HCT116 (cell line): ENCODE results near the gene VSIG10. TPM values are rescaled to one million over a fixed set of nuclear protein-coding genes. Genes with fewer than 3 reads are reported as not detected.

ENCODE experiments used
- ATAC-seq: fragments of 200-7000 bp; cut with Tn5 transposase; 2 replicates; pipeline ENCODE4 v1.9.1; 2020; ENCODE audit warnings: mild to moderate bottlenecking, moderate library complexity
- BruUV-seq: library from RNA; stranded (reverse); fragments of 400-500 nt; replicated peaks from 2 replicates; lab custom pipeline; 2021; lab: Mats Ljungman, UMichigan
- CTCF ChIA-PET: fragments of 300-600 bp; sonication (Branson Sonifier 250); formaldehyde crosslinking; loops from one replicate; lab custom pipeline; 2021; ENCODE audit warnings: antibody characterized with exemption; lab: Charles Lee
- POLR2A ChIA-PET: fragments of 300-600, 350-600 bp; sonication (Branson Sonifier 250); formaldehyde crosslinking; loops from one replicate; lab custom pipeline; 2021; ENCODE audit warnings: antibody characterized with exemption; lab: Charles Lee
- RAD21 ChIA-PET, 2 experiments: fragments of 300-600 bp; sonication (Branson Sonifier 250); formaldehyde crosslinking; loops; one replicate each; lab custom pipeline; 2023; ENCODE audit warnings: low total read pairs in 2 of 2; ENCODE audit not compliant: uncharacterized antibody in 2 of 2, unreplicated experiment in 2 of 2, low non-redundant PET in 1 of 2; lab: Charles Lee
- DNase-seq: peaks from one replicate; pipeline ENCODE4 v3.0.0-alpha.2; 2010; ENCODE audit warnings: low read depth, low spot score
- H2AFZ ChIP-seq: fragments of 200-600 bp; shearing (Covaris generic), sonication (generic); 2 replicates; pipeline ENCODE4 v1.6.1; 2017; ENCODE audit warnings: low read depth, mixed run types, mixed read lengths, antibody characterized with exemption, low read length; ENCODE audit not compliant: poor library complexity, severe bottlenecking
- H3K27ac ChIP-seq: 2 replicates; pipeline ENCODE4 v1.5.1; 2012; ENCODE audit warnings: low read depth, low read length
- H3K27me3 ChIP-seq: fragments of 200-600 bp; sonication (generic); 2 replicates; pipeline ENCODE4 v1.6.1; 2016; ENCODE audit warnings: mixed run types, low read length, mixed read lengths; ENCODE audit not compliant: insufficient read depth
- H3K36me3 ChIP-seq, 2 experiments: fragments of 200-500 bp in 1 of 2; fragments of 200-600 bp in 1 of 2; sonication (Bioruptor generic) in 1 of 2; sonication (generic) in 1 of 2; 2 replicates each; pipeline versions ENCODE4 v1.5.1 to v1.6.1; 2014 to 2016; ENCODE audit warnings: low read length in 2 of 2, inconsistent platforms in 1 of 2, mixed read lengths in 1 of 2, mixed run types in 1 of 2; ENCODE audit not compliant: insufficient read depth in 2 of 2, control insufficient read depth in 1 of 2
- H3K4me1 ChIP-seq, 2 experiments: fragments of 200-600 bp in 1 of 2; sonication (generic) in 1 of 2; 2 replicates each; pipeline versions ENCODE4 v1.5.1 to v1.6.1; 2012 to 2017; ENCODE audit warnings: low read length in 2 of 2, inconsistent platforms in 1 of 2, mild to moderate bottlenecking in 1 of 2, mixed read lengths in 1 of 2, mixed run types in 1 of 2, moderate library complexity in 1 of 2; ENCODE audit not compliant: insufficient read depth in 2 of 2, control insufficient read depth in 1 of 2
- H3K4me2 ChIP-seq: fragments of 200-600 bp; sonication (generic); 2 replicates; pipeline ENCODE4 v1.6.1; 2017; ENCODE audit warnings: mixed run types, low read length, mixed read lengths
- H3K4me3 ChIP-seq, 2 experiments: fragments of 200-600 bp in 1 of 2; sonication (generic) in 1 of 2; replicated peaks in 1 of 2; 2 replicates each; pipeline ENCODE4 v1.5.1; 2011 to 2016; ENCODE audit warnings: low read length in 2 of 2, control low read depth in 1 of 2, low read depth in 1 of 2, mild to moderate bottlenecking in 1 of 2, mixed read lengths in 1 of 2, mixed run types in 1 of 2
- H3K79me2 ChIP-seq: fragments of 200-600 bp; sonication (generic); 2 replicates; pipeline ENCODE4 v1.6.1; 2017; ENCODE audit warnings: mild to moderate bottlenecking, mixed run types, low read length, moderate library complexity, mixed read lengths; ENCODE audit not compliant: insufficient read depth
- H3K9ac ChIP-seq: fragments of 200-600 bp; sonication (generic); 2 replicates; pipeline ENCODE4 v1.6.1; 2016; ENCODE audit warnings: low read length, mixed read lengths
- H3K9me2 ChIP-seq: fragments of 200-600 bp; sonication (generic), shearing (Covaris generic); 2 replicates; pipeline ENCODE4 v1.6.1; 2017; ENCODE audit warnings: mixed run types, mild to moderate bottlenecking, moderate library complexity; ENCODE audit not compliant: insufficient read depth
- H3K9me3 ChIP-seq, 2 experiments: fragments of 200-500 bp in 1 of 2; fragments of 200-600 bp in 1 of 2; sonication (Bioruptor generic) in 1 of 2; sonication (generic) in 1 of 2; 2 replicates each; pipeline ENCODE4 v1.6.1; 2014 to 2017; ENCODE audit warnings: low read length in 2 of 2, mixed read lengths in 2 of 2, inconsistent platforms in 1 of 2, low read depth in 1 of 2, mild to moderate bottlenecking in 1 of 2, mixed run types in 1 of 2, moderate library complexity in 1 of 2; ENCODE audit not compliant: control insufficient read depth in 1 of 2, insufficient read depth in 1 of 2
- H4K20me1 ChIP-seq: fragments of 200-600 bp; sonication (generic), shearing (Covaris generic); 2 replicates; pipeline ENCODE4 v1.6.1; 2017; ENCODE audit warnings: mixed run types, mild to moderate bottlenecking, moderate library complexity; ENCODE audit not compliant: insufficient read depth
- CEBPB ChIP-seq: IDR thresholded peaks from 2 replicates; pipeline ENCODE4 v1.6.1; 2012; ENCODE audit warnings: low read depth
- EGR1 ChIP-seq: IDR thresholded peaks from 2 replicates; pipeline ENCODE4 v1.6.1; 2012; ENCODE audit warnings: low read depth
- ELF1 ChIP-seq: IDR thresholded peaks from 2 replicates; pipeline ENCODE4 v1.6.1; 2012; ENCODE audit warnings: low read depth, borderline replicate concordance
- FOSL1 ChIP-seq: IDR thresholded peaks from 2 replicates; pipeline ENCODE4 v1.6.1; 2012; ENCODE audit warnings: low read depth
- JUND ChIP-seq: IDR thresholded peaks from 2 replicates; pipeline ENCODE4 v1.6.1; 2012
- POLR2AphosphoS5 ChIP-seq: IDR thresholded peaks from 2 replicates; pipeline ENCODE4 v1.6.1; 2011; ENCODE audit warnings: mild to moderate bottlenecking, low read depth, low read length, moderate library complexity
- RAD21 ChIP-seq: IDR thresholded peaks from 2 replicates; pipeline ENCODE4 v1.6.1; 2012; ENCODE audit warnings: low read depth, mild to moderate bottlenecking
- SIN3A ChIP-seq: IDR thresholded peaks from 2 replicates; pipeline ENCODE4 v1.6.1; 2012; ENCODE audit warnings: low read depth
- SRF ChIP-seq: IDR thresholded peaks from 2 replicates; pipeline ENCODE4 v1.6.1; 2012; ENCODE audit warnings: low read depth
- TCF7L2 ChIP-seq: IDR thresholded peaks from 2 replicates; pipeline ENCODE4 v1.7.0; 2011; ENCODE audit warnings: borderline replicate concordance, inconsistent platforms; ENCODE audit not compliant: insufficient read depth, insufficient read length; ENCODE audit errors: extremely low read depth
- YY1 ChIP-seq: IDR thresholded peaks from 2 replicates; pipeline ENCODE4 v1.6.1; 2011; ENCODE audit warnings: low read length, low read depth, moderate library complexity, mild to moderate bottlenecking; ENCODE audit not compliant: insufficient replicate concordance; ENCODE audit errors: extremely low read depth
- ZFX ChIP-seq: fragments of 450-650 bp; IDR thresholded peaks from 2 replicates; pipeline ENCODE4 v1.6.1; 2017
- ZNF274 ChIP-seq: fragments of 200-500 bp; sonication (Bioruptor generic); IDR thresholded peaks from 2 replicates; pipeline ENCODE4 v1.6.1; 2014; ENCODE audit warnings: mild to moderate bottlenecking, low read depth, low read length, inconsistent platforms
- intact Hi-C: fragments of 100-400 bp; cut with micrococcal nuclease; formaldehyde crosslinking; loops from 2 replicates; pipeline ENCODE4 v1.10.0; 2022
- total RNA-seq: library from RNA; stranded (reverse); gene quantifications from one replicate; pipeline ENCODE4 v1.2.1, GENCODE V29; 2021; ENCODE audit not compliant: unreplicated experiment
- TF ChIP-seq, protein P1 (sequence below), 3 experiments: fragments of 200-600 bp in 1 of 3; sonication (generic) in 1 of 3; IDR thresholded peaks in 2 of 3; conservative IDR thresholded peaks in 1 of 3; 2 replicates each; pipeline ENCODE4 v1.5.1; 2012 to 2017; ENCODE audit warnings: low read depth in 2 of 3, low read length in 2 of 3, antibody characterized with exemption in 1 of 3, borderline replicate concordance in 1 of 3, control low read depth in 1 of 3, mild to moderate bottlenecking in 1 of 3, mixed read lengths in 1 of 3, mixed run types in 1 of 3, moderate library complexity in 1 of 3; ENCODE audit not compliant: insufficient read depth in 1 of 3
- TF ChIP-seq, protein P2 (sequence below): IDR thresholded peaks from 2 replicates; pipeline ENCODE4 v1.6.1; 2012; ENCODE audit warnings: low read depth

Gene VSIG10
- total RNA-seq, 1 experiment from 2014 or later: 42.6 TPM

DNA sequence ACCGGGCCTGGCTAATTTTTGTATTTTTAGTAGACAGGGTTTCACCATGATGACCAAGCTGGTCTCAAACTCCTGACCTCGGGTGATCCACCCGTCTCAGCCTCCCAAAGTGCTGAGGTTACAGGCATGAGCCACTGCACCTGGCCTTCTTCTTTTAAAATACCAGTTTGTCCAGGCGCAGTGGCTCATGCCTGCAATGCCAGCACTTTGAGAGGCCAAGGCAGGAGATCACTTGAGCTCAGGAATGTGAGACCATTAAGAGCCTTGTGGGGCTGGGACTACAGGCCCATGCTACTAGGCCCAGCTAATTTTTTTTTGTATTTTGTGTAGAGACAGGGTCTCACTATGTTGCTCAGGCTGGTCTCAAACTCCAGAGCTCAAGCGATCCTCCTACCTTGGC, 24.1 kb upstream of the VSIG10 start:
- CTCF ChIA-PET: no interaction called here
- POLR2A ChIA-PET: no interaction called here
- no peak overlapping the region for H3K4me2 ChIP-seq
- H3K9ac ChIP-seq: no peak overlapping the region
- H2AFZ ChIP-seq: no peak overlapping the region
- intact Hi-C loops: no loop called here
- no peak overlapping the region for H3K27ac ChIP-seq
- H3K27me3 ChIP-seq: no peaks in the 10 kb centered on the region
- H3K4me3 ChIP-seq: no peak overlapping the region
- H4K20me1 ChIP-seq: no peaks in the 10 kb centered on the region
- DNase-seq (no peak), ATAC-seq (no peak)
- no peaks in the 10 kb centered on the region for H3K36me3 ChIP-seq
- BruUV-seq: no TSS peak
- H3K4me1 ChIP-seq: peaks cover 15 to 19% of the 10 kb centered on the region in 2 experiments
- no peaks in the 10 kb centered on the region for H3K9me3 ChIP-seq
- no peaks in the 10 kb centered on the region for H3K79me2 ChIP-seq
- RAD21 ChIA-PET: no interaction called here
- no peaks in the 10 kb centered on the region for H3K9me2 ChIP-seq
- TF ChIP-seq SIN3A (no peak), JUND (no peak), EGR1 (no peak), ZNF274 (no peak), POLR2AphosphoS5 (no peak), RAD21 (no peak), SRF (no peak), FOSL1 (no peak), CEBPB (no peak), TCF7L2 (no peak), YY1 (no peak), ELF1 (no peak), ZFX (no peak)
- TF ChIP-seq, protein P1, sequence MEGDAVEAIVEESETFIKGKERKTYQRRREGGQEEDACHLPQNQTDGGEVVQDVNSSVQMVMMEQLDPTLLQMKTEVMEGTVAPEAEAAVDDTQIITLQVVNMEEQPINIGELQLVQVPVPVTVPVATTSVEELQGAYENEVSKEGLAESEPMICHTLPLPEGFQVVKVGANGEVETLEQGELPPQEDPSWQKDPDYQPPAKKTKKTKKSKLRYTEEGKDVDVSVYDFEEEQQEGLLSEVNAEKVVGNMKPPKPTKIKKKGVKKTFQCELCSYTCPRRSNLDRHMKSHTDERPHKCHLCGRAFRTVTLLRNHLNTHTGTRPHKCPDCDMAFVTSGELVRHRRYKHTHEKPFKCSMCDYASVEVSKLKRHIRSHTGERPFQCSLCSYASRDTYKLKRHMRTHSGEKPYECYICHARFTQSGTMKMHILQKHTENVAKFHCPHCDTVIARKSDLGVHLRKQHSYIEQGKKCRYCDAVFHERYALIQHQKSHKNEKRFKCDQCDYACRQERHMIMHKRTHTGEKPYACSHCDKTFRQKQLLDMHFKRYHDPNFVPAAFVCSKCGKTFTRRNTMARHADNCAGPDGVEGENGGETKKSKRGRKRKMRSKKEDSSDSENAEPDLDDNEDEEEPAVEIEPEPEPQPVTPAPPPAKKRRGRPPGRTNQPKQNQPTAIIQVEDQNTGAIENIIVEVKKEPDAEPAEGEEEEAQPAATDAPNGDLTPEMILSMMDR (IDR thresholded peaks at IDR 0.05 in 2 of 3, conservative IDR thresholded peaks at IDR 0.05 in 1 of 3; ENCODE audit: borderline replicate concordance in 1 of 3, insufficient read depth in 1 of 3, low read depth in 2 of 3, low read length in 2 of 3): no peak
- TF ChIP-seq, protein P2, sequence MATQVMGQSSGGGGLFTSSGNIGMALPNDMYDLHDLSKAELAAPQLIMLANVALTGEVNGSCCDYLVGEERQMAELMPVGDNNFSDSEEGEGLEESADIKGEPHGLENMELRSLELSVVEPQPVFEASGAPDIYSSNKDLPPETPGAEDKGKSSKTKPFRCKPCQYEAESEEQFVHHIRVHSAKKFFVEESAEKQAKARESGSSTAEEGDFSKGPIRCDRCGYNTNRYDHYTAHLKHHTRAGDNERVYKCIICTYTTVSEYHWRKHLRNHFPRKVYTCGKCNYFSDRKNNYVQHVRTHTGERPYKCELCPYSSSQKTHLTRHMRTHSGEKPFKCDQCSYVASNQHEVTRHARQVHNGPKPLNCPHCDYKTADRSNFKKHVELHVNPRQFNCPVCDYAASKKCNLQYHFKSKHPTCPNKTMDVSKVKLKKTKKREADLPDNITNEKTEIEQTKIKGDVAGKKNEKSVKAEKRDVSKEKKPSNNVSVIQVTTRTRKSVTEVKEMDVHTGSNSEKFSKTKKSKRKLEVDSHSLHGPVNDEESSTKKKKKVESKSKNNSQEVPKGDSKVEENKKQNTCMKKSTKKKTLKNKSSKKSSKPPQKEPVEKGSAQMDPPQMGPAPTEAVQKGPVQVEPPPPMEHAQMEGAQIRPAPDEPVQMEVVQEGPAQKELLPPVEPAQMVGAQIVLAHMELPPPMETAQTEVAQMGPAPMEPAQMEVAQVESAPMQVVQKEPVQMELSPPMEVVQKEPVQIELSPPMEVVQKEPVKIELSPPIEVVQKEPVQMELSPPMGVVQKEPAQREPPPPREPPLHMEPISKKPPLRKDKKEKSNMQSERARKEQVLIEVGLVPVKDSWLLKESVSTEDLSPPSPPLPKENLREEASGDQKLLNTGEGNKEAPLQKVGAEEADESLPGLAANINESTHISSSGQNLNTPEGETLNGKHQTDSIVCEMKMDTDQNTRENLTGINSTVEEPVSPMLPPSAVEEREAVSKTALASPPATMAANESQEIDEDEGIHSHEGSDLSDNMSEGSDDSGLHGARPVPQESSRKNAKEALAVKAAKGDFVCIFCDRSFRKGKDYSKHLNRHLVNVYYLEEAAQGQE: no peak
